SKM-1 treated with dmso at 0.1 percent for 144 hours (cell line): ENCODE measurements around the gene ISYNA1.

Experiments
- DNase-seq: peaks from one replicate; lab custom pipeline; 2025; ENCODE audit not compliant: unreplicated experiment; lab: John Stamatoyannopoulos, UW

Gene ISYNA1

DNA sequence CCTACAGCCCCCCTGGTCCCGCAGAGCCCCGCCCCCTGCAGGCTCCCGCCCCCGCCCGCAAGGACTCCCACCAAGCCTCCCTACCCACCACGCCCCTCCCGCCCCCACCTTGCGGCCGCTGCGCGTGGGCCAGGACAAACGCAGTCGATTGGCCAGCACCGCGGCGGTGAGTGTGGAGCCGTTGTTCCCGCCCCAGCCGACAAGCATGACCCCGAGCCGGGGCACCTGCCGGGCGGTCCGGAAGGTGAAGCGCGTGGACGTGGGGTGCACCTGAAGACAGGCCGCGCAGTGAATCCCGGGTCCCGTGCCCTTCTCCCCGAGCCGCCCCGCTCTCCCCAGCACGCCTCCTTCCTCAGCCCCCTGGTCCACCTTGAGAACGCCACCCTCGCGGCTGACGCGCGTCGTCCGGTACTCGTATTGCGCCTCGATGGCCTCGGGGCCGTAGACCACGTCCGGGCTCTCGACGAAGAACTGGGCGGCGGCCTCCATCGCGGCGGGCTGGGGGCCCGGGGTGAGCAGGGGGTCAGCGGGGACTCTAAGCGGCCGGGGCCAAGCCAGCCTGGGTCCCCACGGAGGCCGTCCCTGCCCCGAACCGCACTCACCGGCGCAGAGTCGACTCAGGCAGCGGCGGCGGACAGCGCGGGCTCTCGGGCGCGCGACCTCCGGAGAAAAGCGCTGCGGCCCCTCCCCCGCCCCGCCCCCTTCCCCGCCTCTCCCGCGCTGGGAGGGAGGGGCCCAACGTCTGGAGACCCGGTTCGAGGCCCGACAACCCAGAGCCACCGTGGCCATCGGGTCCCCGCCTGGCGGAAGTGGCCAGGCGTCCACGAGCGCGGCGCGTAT, at the start of gene ISYNA1:
Gene ISYNA1 (minus strand): TSS at position 643 of the 840 bp plus-strand sequence. CDS start 154 bp downstream, at position 489.
- DNase-seq = no peak

DNA sequence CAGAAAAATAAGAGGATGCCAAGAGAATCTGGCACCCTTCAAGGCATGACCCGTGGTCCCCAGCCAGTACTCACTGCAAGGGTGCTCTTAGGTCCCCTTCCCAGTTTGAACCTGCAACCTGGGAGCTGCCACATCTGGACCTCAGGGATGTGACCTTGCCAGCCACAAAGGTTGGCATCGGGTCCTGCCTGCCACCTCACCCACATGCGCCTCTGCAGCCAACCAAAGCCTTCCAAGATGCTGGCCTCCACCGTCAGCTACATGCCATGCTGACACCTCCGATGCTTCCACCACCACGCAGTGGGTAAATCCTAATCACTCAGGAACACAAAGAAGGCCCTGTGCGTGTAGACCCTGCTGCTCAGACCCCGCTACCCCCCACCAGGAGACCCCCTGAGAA, 48.8 kb upstream of the ISYNA1 start:
- DNase-seq = no peak

- DNase-seq = no peak
Observed at GRCh38 chr19:18484992-18485391, 47.1 kb upstream of the ISYNA1 start.

GRCh38 chr19:18483119-18483890, 45.4 kb upstream of the ISYNA1 start:
- no peak for DNase-seq

DNA sequence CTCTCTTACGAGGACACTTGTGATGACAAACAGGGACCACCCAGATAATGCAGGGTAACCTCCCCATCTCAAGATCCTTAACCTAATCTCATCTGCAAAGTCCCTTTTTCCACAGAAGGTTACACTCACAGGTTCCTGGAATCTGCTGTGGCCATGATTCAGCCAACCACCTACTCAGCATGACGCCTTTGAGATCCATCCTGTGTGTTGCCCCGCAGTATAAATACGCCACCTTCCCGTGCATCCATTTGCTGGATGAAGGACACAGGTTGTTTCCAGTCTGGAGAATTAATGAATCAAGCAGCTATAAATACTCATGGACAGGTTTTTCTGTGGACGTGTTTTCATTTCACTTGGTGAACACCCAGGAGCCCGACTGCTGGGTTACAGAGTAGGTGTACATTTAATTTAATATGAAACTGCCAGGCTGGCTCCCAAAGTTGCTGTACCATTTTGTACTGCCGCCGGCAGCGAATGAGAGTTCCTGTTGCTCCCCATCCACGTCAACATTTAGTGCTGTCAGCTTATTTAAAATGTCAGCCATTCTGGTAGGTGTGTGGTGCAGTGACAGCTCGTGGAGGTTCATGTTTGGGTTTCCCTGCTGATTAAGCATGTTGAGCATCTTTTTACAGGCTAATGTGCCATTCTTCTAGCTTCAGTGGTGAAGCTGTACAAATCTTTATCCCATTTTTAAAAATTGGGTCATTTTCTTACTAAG, 43.7 kb upstream of the ISYNA1 start:
- no peak for DNase-seq

GRCh38 chr19:18480006-18480691, 42.2 kb upstream of the ISYNA1 start:
- DNase-seq = no peak

DNA sequence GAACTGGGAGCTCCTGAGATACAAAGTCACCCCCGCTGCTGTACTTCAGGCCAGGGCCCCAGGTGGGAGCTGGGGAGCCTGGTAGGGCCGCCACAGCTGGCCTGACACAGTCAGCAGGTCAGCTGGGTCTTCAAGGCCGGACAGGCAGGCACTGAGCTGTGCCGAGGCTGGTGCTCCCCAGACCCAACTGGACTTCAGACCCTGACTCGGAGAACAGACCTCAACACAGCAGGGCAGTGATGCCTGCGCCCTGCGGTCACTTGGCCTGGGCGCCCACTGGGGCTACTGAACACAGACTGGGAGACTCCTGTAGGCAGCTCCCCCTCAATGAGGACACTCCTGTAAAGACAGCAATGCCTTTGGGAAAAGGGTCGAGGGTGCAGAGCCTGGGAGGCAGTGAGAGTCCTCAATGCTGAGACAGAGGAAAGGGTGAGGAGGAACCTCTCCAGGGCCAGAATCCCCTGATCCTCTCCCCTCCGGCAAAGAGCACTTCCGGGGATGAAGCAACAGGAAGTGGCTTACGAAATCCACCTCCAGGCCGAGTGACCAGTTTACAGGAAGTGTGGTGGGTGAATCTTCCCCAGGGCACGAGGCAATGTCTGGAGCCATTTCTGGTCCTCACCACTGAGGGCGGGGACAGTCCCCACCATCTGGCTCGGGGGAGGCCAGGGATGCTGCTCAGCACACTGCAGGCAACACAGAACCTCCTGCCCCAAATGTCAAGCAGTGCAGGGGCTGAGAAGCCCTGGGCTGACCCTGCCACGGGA, 40.8 kb upstream of the ISYNA1 start:
- peak; percentile 97 for DNase-seq

DNA sequence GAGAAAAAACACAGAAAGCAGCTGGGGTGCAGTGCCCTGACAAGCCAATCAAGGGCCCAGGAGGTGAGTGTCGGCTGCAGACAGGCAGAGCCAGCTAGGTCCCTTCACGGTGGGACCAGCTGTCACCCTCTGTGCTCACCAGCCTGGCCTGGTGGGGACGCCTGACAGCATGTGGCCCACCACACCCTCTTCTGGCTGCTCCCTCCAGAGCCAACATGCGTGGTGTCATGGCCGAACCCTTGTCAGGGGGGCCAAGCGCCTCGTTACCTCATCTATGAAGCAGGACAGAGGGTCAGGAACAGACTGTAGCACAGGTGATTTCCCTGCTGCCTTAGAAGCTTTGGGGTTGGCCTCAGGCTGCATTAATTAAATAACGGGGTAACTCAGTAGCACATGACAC, 40.0 kb upstream of the ISYNA1 start:
- no peak for DNase-seq

DNA sequence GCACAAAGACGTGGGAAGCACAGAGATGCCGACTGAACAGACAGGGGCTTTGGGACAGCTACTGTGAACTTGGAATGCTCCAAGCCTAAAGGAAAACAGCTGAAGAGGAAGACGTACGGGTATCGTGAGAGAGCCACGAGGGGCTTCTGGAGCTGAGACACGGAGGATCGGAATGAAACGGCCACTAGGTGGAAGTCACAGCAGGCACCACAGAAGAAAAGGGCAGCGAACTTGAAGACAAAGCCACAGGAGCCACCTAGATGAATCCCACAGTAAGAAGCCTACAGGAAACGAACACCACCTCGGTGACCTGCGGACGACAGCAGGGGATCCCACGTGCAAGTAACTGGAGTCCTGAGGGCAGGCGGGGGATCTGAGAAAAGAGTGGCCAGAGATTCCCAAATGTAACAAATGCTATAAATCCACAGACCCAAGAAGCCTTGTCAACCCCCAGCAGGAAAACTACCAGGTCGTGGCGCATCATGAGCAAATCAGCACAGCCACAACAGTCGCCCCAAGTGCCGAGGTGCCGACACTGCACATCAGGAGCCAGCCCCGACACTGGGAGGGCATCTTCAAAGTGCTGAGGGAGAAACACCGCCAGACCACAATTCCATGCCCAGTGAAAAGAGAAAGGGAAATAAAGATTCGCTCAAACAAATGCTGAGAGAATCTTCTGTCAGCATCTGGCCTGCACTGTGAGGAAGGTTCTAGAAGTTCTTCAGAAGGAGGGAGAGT, 39.3 kb upstream of the ISYNA1 start:
- no peak for DNase-seq

DNA sequence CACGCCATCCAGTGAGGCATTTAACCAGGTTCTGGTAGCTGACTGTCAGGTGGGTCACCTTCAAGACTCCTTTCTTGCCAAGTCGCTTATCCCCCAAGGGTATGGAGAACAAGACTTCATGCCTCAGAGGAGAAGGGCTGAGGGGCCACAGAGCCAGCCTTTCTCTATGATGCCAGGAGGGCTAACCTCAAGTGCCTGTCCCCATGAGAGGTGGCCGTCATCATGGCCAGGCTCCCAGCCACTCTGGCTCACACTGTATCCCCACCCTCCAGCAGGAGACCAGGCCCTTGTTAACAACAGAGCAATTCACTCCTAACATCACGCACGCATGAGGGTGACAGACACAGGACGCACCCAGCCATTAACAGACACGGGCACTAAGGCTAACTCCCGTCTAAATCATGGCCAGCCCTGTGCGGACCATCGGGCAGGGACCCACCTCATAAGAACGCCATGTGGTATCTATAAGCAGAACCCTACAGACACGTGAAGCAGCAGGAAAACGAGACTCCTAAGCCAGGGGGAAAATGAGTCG, 38.6 kb upstream of the ISYNA1 start:
- no peak for DNase-seq

GRCh38 chr19:18475762-18476331, 37.9 kb upstream of the ISYNA1 start:
- no peak for DNase-seq

- DNase-seq = no peak
Observed at GRCh38 chr19:18475004-18475453, 37.1 kb upstream of the ISYNA1 start.

DNA sequence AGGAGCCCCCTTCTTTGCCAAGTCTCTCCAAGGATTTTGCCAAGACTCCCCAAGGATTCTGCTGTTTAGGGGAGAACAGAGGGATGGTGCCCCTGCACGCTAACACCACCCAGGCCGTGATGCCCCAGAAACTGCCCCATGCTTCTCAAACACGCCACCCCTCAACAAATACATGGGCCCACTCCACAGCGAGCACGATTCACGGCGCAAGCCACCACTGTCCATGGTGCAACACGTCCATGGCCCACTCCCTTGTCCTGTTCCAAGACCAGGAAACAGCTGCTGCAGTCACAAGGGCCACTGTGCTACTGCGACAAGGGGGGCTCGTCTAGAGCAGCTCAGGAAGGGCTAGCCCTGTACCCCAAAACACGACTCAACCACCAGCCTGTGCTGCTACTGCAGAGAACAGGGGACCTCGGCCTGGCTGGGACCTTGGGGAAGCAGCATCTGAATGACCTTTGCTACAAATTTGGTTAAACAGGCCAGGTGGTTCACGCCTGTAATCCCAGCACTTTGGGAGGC, 36.5 kb upstream of the ISYNA1 start:
- DNase-seq = no peak

DNA sequence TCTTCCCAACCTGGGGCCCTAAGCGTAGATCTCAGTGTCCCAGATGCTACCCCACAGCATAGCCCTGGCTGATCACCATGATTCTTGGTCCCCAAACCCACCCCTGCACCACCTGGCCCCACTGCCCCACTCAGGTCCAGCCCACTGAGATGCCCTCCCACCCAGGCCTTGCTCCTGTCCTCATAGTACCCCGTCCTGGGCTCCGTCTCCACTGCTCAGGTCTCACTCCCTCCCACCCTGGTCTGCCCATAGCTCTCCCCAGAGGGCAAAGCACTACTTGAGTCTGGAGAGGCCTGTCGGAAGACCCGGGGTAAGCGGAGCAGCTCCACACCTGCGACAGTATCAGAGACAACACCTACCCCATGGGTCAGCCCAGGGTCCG, 35.8 kb upstream of the ISYNA1 start:
- DNase-seq = no peak

- no peak for DNase-seq
Observed at GRCh38 chr19:18473003-18473705, 35.2 kb upstream of the ISYNA1 start.

GRCh38 chr19:18470787-18471186, 32.9 kb upstream of the ISYNA1 start:
- no peak for DNase-seq

DNA sequence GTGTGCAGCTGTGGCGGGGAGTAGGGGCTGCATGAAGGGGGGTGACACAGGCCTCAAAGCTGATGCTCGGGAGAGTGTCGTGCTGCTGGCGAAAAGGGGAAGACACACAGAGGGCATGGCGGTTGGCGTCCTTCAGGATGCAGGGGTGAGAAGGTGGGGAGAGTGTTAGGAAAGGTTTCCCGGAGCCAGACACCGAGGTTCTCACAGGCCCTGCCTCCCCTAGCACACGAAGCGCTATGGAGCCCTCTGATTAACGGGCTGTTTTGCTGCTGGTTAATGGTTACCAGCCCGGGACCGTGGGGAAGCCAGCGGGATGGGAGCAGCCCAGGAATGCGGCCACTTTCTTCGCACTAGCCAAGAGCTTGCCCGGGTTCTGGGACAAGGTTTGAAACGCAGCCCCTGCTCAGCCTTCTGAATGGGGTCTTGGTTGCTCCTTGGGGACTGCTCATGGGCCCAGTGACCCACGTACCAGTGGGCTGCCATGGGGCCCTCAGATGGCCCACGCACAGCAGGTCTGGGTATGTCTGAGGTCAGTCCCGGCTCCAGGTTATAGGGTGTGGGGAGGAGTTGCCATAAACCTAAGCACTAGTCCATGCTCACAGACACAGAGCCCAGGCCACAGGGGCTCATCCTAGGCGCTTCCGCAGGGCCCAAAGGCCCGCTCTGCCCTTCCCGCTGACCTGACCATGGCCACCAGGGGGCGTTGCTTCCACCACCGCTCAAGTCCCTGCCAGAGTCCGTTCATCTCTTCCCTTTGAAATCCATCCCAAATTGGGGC, 31.3 kb upstream of the ISYNA1 start:
- DNase-seq = peak; percentile 43
